AG10803 (cell line): ENCODE results near the gene HSD17B8.
A peak's percentile ranks its signal among the peaks of the same experiment; 100 is the strongest.

Experiments used
- DNase-seq: peaks from one replicate; pipeline ENCODE4 v3.0.0; 2010; ENCODE audit warnings: low read depth
- H3K4me3 ChIP-seq: 2 replicates; pipeline ENCODE4 v1.5.1; 2011; ENCODE audit warnings: mild to moderate bottlenecking, low read length, control low read depth
- TF ChIP-seq, protein P1 (sequence below): conservative IDR thresholded peaks from 2 replicates; pipeline ENCODE4 v1.5.1; 2011; ENCODE audit warnings: mild to moderate bottlenecking, low read length, control low read depth, inconsistent platforms

The HSD17B8 gene

GRCh38 chr6:33248932-33249731 is 44.7 kb downstream of the HSD17B8 start:
- TF ChIP-seq, protein P1, sequence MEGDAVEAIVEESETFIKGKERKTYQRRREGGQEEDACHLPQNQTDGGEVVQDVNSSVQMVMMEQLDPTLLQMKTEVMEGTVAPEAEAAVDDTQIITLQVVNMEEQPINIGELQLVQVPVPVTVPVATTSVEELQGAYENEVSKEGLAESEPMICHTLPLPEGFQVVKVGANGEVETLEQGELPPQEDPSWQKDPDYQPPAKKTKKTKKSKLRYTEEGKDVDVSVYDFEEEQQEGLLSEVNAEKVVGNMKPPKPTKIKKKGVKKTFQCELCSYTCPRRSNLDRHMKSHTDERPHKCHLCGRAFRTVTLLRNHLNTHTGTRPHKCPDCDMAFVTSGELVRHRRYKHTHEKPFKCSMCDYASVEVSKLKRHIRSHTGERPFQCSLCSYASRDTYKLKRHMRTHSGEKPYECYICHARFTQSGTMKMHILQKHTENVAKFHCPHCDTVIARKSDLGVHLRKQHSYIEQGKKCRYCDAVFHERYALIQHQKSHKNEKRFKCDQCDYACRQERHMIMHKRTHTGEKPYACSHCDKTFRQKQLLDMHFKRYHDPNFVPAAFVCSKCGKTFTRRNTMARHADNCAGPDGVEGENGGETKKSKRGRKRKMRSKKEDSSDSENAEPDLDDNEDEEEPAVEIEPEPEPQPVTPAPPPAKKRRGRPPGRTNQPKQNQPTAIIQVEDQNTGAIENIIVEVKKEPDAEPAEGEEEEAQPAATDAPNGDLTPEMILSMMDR: peak; percentile 35; the same call in 1 of the 2 replicates
- peak; percentile 99 for DNase-seq
- peak overlapping the region; percentile 93 for H3K4me3 ChIP-seq

DNA sequence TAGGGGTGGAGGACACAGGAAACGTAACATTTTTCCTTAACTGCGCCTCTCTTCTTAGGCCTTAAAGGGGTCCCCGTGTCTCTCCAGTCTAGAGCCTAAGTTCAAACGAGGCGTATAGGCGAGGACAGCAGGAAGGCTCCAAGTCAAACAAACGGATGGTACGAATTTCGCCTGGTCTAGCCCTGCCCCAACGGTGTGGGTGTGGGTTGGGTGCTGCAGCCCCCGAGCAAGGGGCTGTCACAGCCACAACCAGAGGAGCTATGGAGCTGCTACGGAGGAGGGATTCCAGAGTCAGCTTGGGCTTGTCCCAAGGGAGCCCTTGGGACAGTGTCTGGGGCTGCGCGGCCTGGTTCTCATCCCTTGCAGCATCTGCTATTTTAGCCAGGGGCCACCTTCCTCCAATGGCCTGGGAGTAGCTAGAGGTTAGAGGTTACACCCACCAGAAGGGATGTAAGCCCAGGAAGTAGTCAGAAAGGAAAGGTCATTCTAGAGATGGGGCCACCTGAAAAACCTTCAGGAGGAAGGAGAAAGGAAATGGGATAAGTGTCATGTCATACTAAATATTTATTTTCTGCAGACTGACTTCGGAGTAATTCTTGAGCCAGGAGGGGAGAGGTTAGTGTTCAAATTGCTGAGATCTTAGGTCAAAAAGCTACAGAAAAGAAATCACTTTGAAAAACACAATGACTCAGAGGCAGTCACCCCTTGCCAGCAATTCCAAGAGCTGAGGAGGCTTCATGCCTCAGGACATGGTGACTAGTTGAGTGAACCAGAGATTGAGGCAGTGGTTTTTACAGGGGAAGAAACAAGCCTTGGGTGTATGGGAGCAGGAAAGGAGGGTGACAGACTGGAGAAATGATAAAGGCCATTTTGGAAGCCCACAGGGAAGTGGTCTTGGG is 45.5 kb downstream of the HSD17B8 start:
- TF ChIP-seq, protein P1: no peak
- peak; percentile 79 for DNase-seq
- H3K4me3 ChIP-seq: peak overlapping the region; percentile 93

DNA sequence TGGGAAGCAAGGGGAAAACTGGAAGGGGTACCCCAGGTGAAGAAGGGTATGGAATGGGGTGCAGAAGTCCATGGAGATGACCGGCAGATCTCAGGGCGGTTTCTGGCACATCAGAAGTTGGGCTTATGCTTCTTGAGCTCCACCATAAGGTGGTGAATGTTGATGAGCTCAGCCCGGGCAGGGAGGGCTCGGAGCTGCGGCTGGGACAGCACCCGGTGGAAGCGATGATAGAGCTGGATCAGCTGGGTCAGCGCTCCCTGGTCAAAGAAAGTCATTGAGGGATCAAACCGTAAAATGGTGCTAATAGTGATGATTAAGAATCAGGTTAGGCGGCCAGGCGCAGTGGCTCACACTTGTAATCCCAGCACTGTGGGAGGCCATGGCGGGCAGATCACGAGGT is 46.3 kb downstream of the HSD17B8 start:
- H3K4me3 ChIP-seq: peak overlapping the region; percentile 22
- no peak for DNase-seq
- TF ChIP-seq, protein P1: no peak

GRCh38 chr6:33251395-33252012 is 47.0 kb downstream of the HSD17B8 start:
- DNase-seq: peak; percentile 12
- TF ChIP-seq, protein P1: no peak
- H3K4me3 ChIP-seq: no peak overlapping the region

- peak; percentile 53 for DNase-seq
- H3K4me3 ChIP-seq: no peak overlapping the region
- TF ChIP-seq, protein P1: no peak
Observed at GRCh38 chr6:33252759-33253158, 48.3 kb downstream of the HSD17B8 start.

- TF ChIP-seq, protein P1: no peak
- DNase-seq: no peak
- H3K4me3 ChIP-seq: no peak overlapping the region
Observed at GRCh38 chr6:33254591-33254990, 50.1 kb downstream of the HSD17B8 start.
